K562 (cell line): ENCODE data around the gene HDAC9. TPM values are rescaled to one million over a fixed set of nuclear protein-coding genes. Genes with fewer than 3 reads are reported as not detected.

Experiments used
- ATAC-seq: fragments of 200-7000 bp; cut with Tn5 transposase; 3 replicates; pipeline ENCODE4 v1.9.1; 2020; ENCODE audit warnings: moderate library complexity
- BruUV-seq: library from RNA; stranded (reverse); fragments of 400-500 nt; replicated peaks from 2 replicates; lab custom pipeline; 2021; lab: Mats Ljungman, UMichigan
- CTCF ChIA-PET: fragments of 300-600 bp; formaldehyde crosslinking; extraction: SDS; loops from one replicate; lab custom pipeline; 2021; ENCODE audit warnings: low intra/inter-chr PET ratio; lab: Yijun Ruan, JAX
- POLR2A ChIA-PET: fragments of 300-600, 350-650 bp; sonication (Branson Sonifier 250); formaldehyde crosslinking; extraction: SDS; loops from one replicate; lab custom pipeline; 2021; ENCODE audit warnings: antibody characterized with exemption, inconsistent platforms; lab: Yijun Ruan, JAX
- DNase-seq, 4 experiments: peaks; one replicate each; pipeline versions ENCODE4 v3.0.0 to v3.0.0-alpha.2; 2011 to 2018; ENCODE audit warnings: low spot score in 3 of 4, mixed read lengths in 3 of 4; ENCODE audit errors: extremely low read depth in 1 of 4
- FAIRE-seq: peaks from 2 replicates; lab custom pipeline; 2011; peaks lifted over from hg19 to GRCh38; lab: Jason Lieb, UNC
- H2AFZ ChIP-seq: 2 replicates; pipeline ENCODE4 v1.6.0; 2011; ENCODE audit warnings: low read depth, low read length, control low read depth, inconsistent platforms
- H3K27ac ChIP-seq: fragments of 200-600 bp; 3 replicates; pipeline ENCODE4 v1.8.0; 2011; ENCODE audit warnings: low read depth, mild to moderate bottlenecking, control low read depth, inconsistent platforms, low read length, moderate library complexity, mixed read lengths; ENCODE audit errors: extremely low read depth
- H3K27me3 ChIP-seq, 2 experiments: fragments of 300-600 bp in 1 of 2; 2 replicates in 1 of 2; 3 replicates in 1 of 2; pipeline versions ENCODE4 v1.6.0 to v1.8.0; 2011; ENCODE audit warnings: inconsistent platforms in 2 of 2, low read length in 2 of 2, mild to moderate bottlenecking in 1 of 2, mixed read lengths in 1 of 2, moderate library complexity in 1 of 2; ENCODE audit not compliant: control insufficient read depth in 2 of 2, insufficient read depth in 2 of 2
- H3K36me3 ChIP-seq: fragments of 300-600 bp; 3 replicates; pipeline ENCODE4 v1.8.0; 2011; ENCODE audit warnings: mild to moderate bottlenecking, low read length, inconsistent platforms; ENCODE audit not compliant: control insufficient read depth, insufficient read depth
- H3K4me1 ChIP-seq, 2 experiments: fragments of 200-600 bp in 1 of 2; replicated peaks in 1 of 2; 2 replicates in 1 of 2; 3 replicates in 1 of 2; pipeline versions ENCODE4 v1.5.1 to v1.8.0; 2011; ENCODE audit warnings: inconsistent platforms in 2 of 2, low read length in 2 of 2, mild to moderate bottlenecking in 1 of 2, mixed read lengths in 1 of 2, moderate library complexity in 1 of 2; ENCODE audit not compliant: control insufficient read depth in 2 of 2, insufficient read depth in 2 of 2
- H3K4me2 ChIP-seq: 2 replicates; pipeline ENCODE4 v1.6.1; 2011; ENCODE audit warnings: low read length, control low read depth, inconsistent platforms, mixed read lengths; ENCODE audit not compliant: insufficient read depth
- H3K4me3 ChIP-seq: fragments of 200-600 bp; sonication (generic), shearing (Covaris generic); 2 replicates; pipeline ENCODE4 v1.5.1; 2016; ENCODE audit warnings: control low read depth, inconsistent platforms
- H3K79me2 ChIP-seq: fragments of 200-600 bp; 3 replicates; pipeline ENCODE4 v1.8.0; 2011; ENCODE audit warnings: low read length, inconsistent platforms; ENCODE audit not compliant: control insufficient read depth, insufficient read depth
- H3K9ac ChIP-seq, 2 experiments: 2 replicates each; pipeline versions ENCODE4 v1.6.0 to v1.6.1; 2011; ENCODE audit warnings: low read depth in 2 of 2, low read length in 2 of 2, control low read depth in 1 of 2, inconsistent platforms in 1 of 2, mild to moderate bottlenecking in 1 of 2, mixed read lengths in 1 of 2; ENCODE audit not compliant: insufficient read depth in 1 of 2
- H3K9me1 ChIP-seq: one replicate; pipeline ENCODE4 v1.6.0; 2011; ENCODE audit warnings: inconsistent platforms, mild to moderate bottlenecking, low read length, moderate library complexity; ENCODE audit not compliant: control insufficient read depth, insufficient read depth
- H3K9me3 ChIP-seq: replicated peaks from 2 replicates; pipeline ENCODE4 v1.5.1; 2011; ENCODE audit warnings: low read depth, low read length, inconsistent platforms; ENCODE audit not compliant: control insufficient read depth, insufficient read depth
- H4K20me1 ChIP-seq: replicated peaks from 2 replicates; pipeline ENCODE4 v1.6.1; 2011; ENCODE audit warnings: low read length, inconsistent platforms, mixed read lengths; ENCODE audit not compliant: control insufficient read depth, insufficient read depth
- BRF2 ChIP-seq: IDR thresholded peaks from 3 replicates; pipeline ENCODE4 v1.6.1; 2011; ENCODE audit warnings: borderline replicate concordance, mild to moderate bottlenecking; ENCODE audit not compliant: insufficient read length, insufficient read depth
- GTF2A2 ChIP-seq: IDR thresholded peaks from 2 replicates; pipeline ENCODE4 v1.6.1; 2016; ENCODE audit warnings: mild to moderate bottlenecking, missing genetic modification characterization, missing compliant biosample characterization
- IRF9 ChIP-seq: fragments of 450-650 bp; IDR thresholded peaks from 2 replicates; pipeline ENCODE4 v1.6.1; 2016; ENCODE audit warnings: missing biosample characterization, missing genetic modification characterization
- KAT7 ChIP-seq: sonication (generic); formaldehyde crosslinking; IDR thresholded peaks from 2 replicates; pipeline ENCODE4 v1.8.0; 2022; ENCODE audit warnings: missing genetic modification reagents, mild to moderate bottlenecking, borderline replicate concordance
- PHF20 ChIP-seq: fragments of 450-650 bp; IDR thresholded peaks from 2 replicates; pipeline ENCODE4 v1.6.1; 2018; ENCODE audit not compliant: partially characterized antibody
- RBFOX2 ChIP-seq: fragments of 200-400 bp; formaldehyde crosslinking; IDR thresholded peaks from 2 replicates; pipeline ENCODE4 v1.6.1; 2017; ENCODE audit warnings: low read depth, mild to moderate bottlenecking, low read length, moderate library complexity
- ZNF184 ChIP-seq: sonication (generic); formaldehyde crosslinking; IDR thresholded peaks from 2 replicates; pipeline ENCODE4 v1.5.0; 2020; ENCODE audit warnings: missing genetic modification reagents
- ZNF780A ChIP-seq: fragments of 250-450 bp; sonication (Bioruptor Pico); IDR thresholded peaks from 2 replicates; pipeline ENCODE4 v1.5.0; 2021; ENCODE audit warnings: mild to moderate bottlenecking
- in situ Hi-C: fragments of 300-500 bp; cut with MboI; formaldehyde crosslinking; loops from 4 replicates; pipeline ENCODE4 v1.15.0; 2018; ENCODE audit warnings: inconsistent platforms, mixed read lengths
- intact Hi-C: fragments of 100-400 bp; cut with micrococcal nuclease; formaldehyde crosslinking; loops from 2 replicates; pipeline ENCODE4 v1.14.2; 2022
- polyA plus RNA-seq, 8 experiments: library from polyadenylated mRNA; depleted of rRNA in 4 of 8; stranded (reverse) in 5 of 8; unstranded in 3 of 8; fragments of >200 nt; fragmentation: Nextera tagmentation in 2 of 8; fragmentation: Illumina TruSeq in 1 of 8; extraction: Ambion mirVana in 2 of 8; extraction: Trizol in 1 of 8; gene quantifications; 2 replicates each; pipeline versions ENCODE4 v1.2.1 to v1.2.3, GENCODE V29; 2011 to 2014; ENCODE audit warnings: inconsistent platforms in 1 of 8, missing spikeins in 1 of 8
- total RNA-seq, 7 experiments: library from RNA; depleted of rRNA in 6 of 7; stranded (reverse); fragments of >200 nt in 6 of 7; fragmentation: Illumina TruSeq in 2 of 7; extraction: Trizol in 2 of 7; gene quantifications; 2 replicates each; pipeline versions ENCODE4 v1.2.1 to v1.2.3, GENCODE V29; 2011 to 2021; ENCODE audit warnings: low replicate concordance in 1 of 7
- TF ChIP-seq, protein P1 (sequence below): fragments of 250-450 bp; sonication (Bioruptor Pico); IDR thresholded peaks from 2 replicates; pipeline ENCODE4 v1.4.0; 2020; ENCODE audit warnings: mild to moderate bottlenecking, moderate library complexity
- TF ChIP-seq, protein P2 (sequence below): sonication (generic); formaldehyde crosslinking; IDR thresholded peaks from 2 replicates; pipeline ENCODE4 v1.8.1; 2023; ENCODE audit warnings: mild to moderate bottlenecking, missing genetic modification reagents
- TF ChIP-seq, protein P3 (sequence below): sonication (generic); formaldehyde crosslinking; IDR thresholded peaks from 2 replicates; pipeline ENCODE4 v1.8.0; 2022; ENCODE audit warnings: mild to moderate bottlenecking, missing genetic modification reagents
- TF ChIP-seq, protein P4 (sequence below), 3 experiments: fragments of 200-800 bp in 1 of 3; fragments of 250-450 bp in 1 of 3; fragments of 450-650 bp in 1 of 3; sonication (Bioruptor Pico) in 1 of 3; sonication (Bioruptor generic) in 1 of 3; formaldehyde crosslinking in 1 of 3; IDR thresholded peaks; 2 replicates each; pipeline versions ENCODE4 v1.6.1 to v1.8.0; 2016 to 2022; ENCODE audit warnings: mild to moderate bottlenecking in 2 of 3, missing genetic modification characterization in 2 of 3, missing compliant biosample characterization in 1 of 3, moderate library complexity in 1 of 3

The HDAC9 gene
- total and polyA plus RNA-seq, 9 of the 15 experiments (the other 6 are each of a cell fraction or from before 2014, with no cell fraction given): 0.08 to 0.91 (median 0.33) TPM

- TF ChIP-seq, protein P1, sequence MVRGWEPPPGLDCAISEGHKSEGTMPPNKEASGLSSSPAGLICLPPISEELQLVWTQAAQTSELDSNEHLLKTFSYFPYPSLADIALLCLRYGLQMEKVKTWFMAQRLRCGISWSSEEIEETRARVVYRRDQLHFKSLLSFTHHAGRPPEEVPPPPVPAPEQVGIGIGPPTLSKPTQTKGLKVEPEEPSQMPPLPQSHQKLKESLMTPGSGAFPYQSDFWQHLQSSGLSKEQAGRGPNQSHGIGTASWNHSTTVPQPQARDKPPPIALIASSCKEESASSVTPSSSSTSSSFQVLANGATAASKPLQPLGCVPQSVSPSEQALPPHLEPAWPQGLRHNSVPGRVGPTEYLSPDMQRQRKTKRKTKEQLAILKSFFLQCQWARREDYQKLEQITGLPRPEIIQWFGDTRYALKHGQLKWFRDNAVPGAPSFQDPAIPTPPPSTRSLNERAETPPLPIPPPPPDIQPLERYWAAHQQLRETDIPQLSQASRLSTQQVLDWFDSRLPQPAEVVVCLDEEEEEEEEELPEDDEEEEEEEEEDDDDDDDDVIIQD: no peak
These were observed 325.4 kb downstream of the HDAC9 start (continued) for GRCh38 chr7:18820981-18821380.

DNA sequence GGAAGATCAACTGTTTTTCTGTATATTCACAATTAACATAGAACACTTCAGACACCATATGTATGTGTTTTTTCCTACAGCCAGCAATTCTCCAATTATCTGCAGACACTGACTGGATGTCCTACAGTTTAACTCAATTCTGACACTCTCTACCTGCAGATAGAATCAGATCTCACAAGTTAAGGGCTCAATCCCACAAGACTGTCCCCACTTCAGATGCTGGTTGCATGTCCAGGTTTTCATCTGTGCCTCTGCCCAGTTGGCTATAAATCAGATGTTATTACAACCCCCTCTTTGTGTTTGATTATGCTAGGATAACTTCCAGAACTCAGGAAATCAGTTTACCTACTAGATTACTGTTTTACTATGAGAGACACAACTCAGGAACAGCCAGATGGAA is 326.0 kb downstream of the HDAC9 start:
- no peaks in the 10 kb centered on the region for H3K27me3 ChIP-seq
- POLR2A ChIA-PET: no interaction called here
- no peak overlapping the region for H3K27ac ChIP-seq
- H3K4me3 ChIP-seq: no peak overlapping the region
- DNase-seq: no peak
- intact Hi-C loops: no loop called here
- H3K4me2 ChIP-seq: no peak overlapping the region
- H3K9me1 ChIP-seq: no peaks in the 10 kb centered on the region
- CTCF ChIA-PET: no interaction called here
- H3K36me3 ChIP-seq: no peaks in the 10 kb centered on the region
- H3K9me3 ChIP-seq: 0 out of 2 replicates have a peak, but pooled peaks cover 1% of the 10 kb centered on the region
- BruUV-seq: no TSS peak
- no peak for FAIRE-seq
- H2AFZ ChIP-seq: no peak overlapping the region
- H3K9ac ChIP-seq: no peak overlapping the region
- ATAC-seq: no peak
- H3K4me1 ChIP-seq: no peaks in the 10 kb centered on the region
- no peaks in the 10 kb centered on the region for H3K79me2 ChIP-seq
- H4K20me1 ChIP-seq: no peaks in the 10 kb centered on the region
- in situ Hi-C loops: no loop called here
- TF ChIP-seq IRF9 (tag): no peak
- TF ChIP-seq, protein P2, sequence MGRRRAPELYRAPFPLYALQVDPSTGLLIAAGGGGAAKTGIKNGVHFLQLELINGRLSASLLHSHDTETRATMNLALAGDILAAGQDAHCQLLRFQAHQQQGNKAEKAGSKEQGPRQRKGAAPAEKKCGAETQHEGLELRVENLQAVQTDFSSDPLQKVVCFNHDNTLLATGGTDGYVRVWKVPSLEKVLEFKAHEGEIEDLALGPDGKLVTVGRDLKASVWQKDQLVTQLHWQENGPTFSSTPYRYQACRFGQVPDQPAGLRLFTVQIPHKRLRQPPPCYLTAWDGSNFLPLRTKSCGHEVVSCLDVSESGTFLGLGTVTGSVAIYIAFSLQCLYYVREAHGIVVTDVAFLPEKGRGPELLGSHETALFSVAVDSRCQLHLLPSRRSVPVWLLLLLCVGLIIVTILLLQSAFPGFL (CRISPR knock-in tag): no peak
- TF ChIP-seq GTF2A2 (tag): no peak
- TF ChIP-seq, protein P3, sequence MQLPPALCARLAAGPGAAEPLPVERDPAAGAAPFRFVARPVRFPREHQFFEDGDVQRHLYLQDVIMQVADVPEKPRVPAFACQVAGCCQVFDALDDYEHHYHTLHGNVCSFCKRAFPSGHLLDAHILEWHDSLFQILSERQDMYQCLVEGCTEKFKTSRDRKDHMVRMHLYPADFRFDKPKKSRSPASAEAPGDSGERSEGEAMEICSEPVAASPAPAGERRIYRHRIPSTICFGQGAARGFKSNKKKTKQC (CRISPR knock-in tag): no peak
- TF ChIP-seq PHF20: no peak
- TF ChIP-seq RBFOX2: no peak
- no peak for TF ChIP-seq ZNF780A (CRISPR knock-in tag)
- no peak for TF ChIP-seq KAT7 (CRISPR knock-in tag)
- no peak for TF ChIP-seq ZNF184 (CRISPR knock-in tag)
- TF ChIP-seq, protein P4, sequence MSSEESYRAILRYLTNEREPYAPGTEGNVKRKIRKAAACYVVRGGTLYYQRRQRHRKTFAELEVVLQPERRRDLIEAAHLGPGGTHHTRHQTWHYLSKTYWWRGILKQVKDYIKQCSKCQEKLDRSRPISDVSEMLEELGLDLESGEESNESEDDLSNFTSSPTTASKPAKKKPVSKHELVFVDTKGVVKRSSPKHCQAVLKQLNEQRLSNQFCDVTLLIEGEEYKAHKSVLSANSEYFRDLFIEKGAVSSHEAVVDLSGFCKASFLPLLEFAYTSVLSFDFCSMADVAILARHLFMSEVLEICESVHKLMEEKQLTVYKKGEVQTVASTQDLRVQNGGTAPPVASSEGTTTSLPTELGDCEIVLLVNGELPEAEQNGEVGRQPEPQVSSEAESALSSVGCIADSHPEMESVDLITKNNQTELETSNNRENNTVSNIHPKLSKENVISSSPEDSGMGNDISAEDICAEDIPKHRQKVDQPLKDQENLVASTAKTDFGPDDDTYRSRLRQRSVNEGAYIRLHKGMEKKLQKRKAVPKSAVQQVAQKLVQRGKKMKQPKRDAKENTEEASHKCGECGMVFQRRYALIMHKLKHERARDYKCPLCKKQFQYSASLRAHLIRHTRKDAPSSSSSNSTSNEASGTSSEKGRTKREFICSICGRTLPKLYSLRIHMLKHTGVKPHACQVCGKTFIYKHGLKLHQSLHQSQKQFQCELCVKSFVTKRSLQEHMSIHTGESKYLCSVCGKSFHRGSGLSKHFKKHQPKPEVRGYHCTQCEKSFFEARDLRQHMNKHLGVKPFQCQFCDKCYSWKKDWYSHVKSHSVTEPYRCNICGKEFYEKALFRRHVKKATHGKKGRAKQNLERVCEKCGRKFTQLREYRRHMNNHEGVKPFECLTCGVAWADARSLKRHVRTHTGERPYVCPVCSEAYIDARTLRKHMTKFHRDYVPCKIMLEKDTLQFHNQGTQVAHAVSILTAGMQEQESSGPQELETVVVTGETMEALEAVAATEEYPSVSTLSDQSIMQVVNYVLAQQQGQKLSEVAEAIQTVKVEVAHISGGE (CRISPR knock-in tag; IDR thresholded peaks at IDR 0.05): no peak
- TF ChIP-seq BRF2: no peak
